LNCAP (cell line): ENCODE results near the gene NDST1.
A peak's percentile ranks its signal among the peaks of the same experiment; 100 is the strongest.

Source experiments
- CTCF ChIP-seq: fragments of 450-650 bp; IDR thresholded peaks from 2 replicates; pipeline ENCODE4 v1.5.1; 2017; ENCODE audit warnings: mild to moderate bottlenecking

Gene NDST1

GRCh38 chr5:150486402-150487198 lies 21.3 kb upstream of the NDST1 start:
- TF ChIP-seq CTCF, result no peak

GRCh38 chr5:150487199-150488061 lies 20.5 kb upstream of the NDST1 start:
- TF ChIP-seq CTCF, result peak; percentile 41; the same call in 1 of the 2 replicates

GRCh38 chr5:150488519-150489359 lies 19.2 kb upstream of the NDST1 start:
- no peak for TF ChIP-seq CTCF

GRCh38 chr5:150489360-150490295 lies 18.3 kb upstream of the NDST1 start:
- no peak for TF ChIP-seq CTCF

- TF ChIP-seq CTCF, result no peak
Observed at GRCh38 chr5:150490296-150490669, 17.6 kb upstream of the NDST1 start.

- TF ChIP-seq CTCF, result no peak
Observed at GRCh38 chr5:150490754-150491153, 17.2 kb upstream of the NDST1 start.
